Left renal cortex interstitium (tissue), 4 donors: ENCODE results near the gene LTN1. TPM values are rescaled to one million over a fixed set of nuclear protein-coding genes. Genes with fewer than 3 reads are reported as not detected.

Source experiments
- DNase-seq, 4 donors: peaks; one replicate each; pipeline ENCODE4 v3.0.0-alpha.2; 2013; ENCODE audit warnings: low read depth in 4 of 4, low spot score in 2 of 4, missing footprints in 1 of 4
- polyA plus RNA-seq, 4 donors: library from polyadenylated mRNA; unstranded; fragments of 120-200 nt; gene quantifications; one replicate each; pipeline ENCODE4 v1.2.1, GENCODE V29; 2013; ENCODE audit not compliant: insufficient read length in 4 of 4

The LTN1 gene
- polyA plus RNA-seq, 4 donors = 31.0 to 40.1 (median 34.0) TPM

DNA sequence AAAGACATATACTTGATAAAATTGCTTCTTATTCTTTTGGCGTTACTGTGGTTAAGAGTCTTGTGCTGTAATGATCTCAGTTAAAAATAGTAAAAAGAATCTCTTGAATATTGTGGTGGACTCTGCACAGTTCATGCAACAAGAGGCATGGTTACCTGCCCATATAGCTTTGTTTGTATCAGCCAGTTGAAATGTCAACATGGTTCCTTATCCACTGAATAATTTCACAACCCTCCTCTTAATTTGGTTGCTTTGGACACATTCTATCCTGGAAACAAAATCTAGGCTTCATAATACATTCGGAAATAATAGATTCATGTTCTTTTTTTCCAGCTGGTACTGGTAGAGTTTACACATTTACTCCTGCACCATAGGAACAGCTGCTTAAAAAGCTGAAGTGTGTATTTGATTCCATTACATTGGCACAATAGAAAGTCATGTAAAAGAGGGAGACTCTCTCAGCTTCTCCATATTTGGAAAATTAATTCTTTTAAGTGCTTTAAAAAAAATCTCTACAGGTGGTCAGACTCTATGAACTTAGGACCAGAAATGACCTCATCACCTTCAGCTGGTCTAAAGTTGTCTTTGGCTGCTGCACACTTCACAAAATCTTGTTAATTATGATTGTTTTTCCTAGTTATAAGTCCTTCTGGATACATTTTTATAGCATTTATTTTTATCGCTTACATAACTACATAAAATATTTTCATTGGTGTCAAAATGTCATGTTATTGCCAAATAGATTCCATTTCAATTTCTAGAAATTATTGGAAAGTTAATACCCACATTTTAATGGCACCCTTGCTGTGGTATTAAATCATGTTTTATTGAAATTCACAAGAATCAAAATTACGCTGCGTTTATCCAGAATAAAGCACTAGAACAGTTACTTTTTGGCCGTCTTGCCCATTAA, 100.2 kb downstream of the LTN1 start:
- DNase-seq = no peak

DNA sequence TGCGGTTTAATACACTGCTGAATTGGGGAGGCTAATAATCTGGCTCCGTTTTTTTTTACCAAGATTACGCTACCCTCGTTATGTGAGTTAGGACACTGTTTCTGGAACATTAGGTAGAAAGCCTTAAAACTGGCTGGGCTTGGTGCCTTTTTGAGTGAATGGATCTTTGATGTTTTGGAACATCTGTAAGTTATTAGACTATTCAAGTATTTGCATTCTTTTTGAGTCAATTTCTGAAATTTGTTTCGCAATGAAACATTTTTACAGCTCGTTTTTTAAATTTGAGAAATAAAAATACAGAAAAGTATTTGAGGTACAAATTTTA, 106.9 kb downstream of the LTN1 start:
- no peak for DNase-seq

DNA sequence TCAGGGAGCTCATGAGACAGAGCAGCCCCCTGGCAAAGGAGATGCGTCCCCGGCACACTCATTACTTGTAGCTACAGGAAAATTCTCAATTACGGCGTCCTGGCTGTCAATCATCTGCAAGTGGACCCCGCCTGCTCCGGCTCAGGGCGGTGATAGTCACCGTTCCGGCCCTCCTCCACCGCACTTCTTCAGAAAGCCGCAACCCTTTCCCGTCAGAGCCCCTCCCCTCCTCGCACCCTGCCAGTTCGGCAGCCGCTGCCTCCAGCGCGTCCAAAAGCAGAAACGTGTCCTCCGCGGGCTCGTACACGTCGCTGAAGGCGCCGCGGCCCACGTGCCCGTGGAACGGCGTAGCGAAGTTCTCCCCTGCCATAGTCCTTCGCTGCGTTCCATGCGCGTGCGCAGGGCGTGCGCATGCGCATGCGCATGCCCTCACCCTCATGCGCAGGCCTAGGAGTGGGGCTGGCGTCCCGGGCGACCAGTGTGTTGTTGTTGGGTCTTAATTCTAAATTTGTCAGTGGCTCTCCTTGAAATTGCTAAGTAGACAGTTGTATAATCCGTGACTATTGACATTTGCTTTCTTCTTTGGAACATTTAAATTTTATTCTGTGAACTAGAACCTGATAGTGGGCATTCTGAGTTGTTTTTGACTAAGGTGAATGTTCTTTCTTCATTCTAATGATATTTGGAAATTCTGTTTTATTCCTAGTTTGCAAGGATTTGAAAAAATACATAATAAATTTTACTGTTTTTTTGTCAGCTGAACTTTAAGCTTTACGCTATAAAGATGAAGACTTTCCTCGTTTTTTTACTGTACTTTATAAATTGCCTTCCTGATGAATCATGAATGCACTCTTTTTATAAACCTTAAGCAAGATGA, 107.5 kb downstream of the LTN1 start:
- peak; percentile 82 to 86 (median 84) for DNase-seq

DNA sequence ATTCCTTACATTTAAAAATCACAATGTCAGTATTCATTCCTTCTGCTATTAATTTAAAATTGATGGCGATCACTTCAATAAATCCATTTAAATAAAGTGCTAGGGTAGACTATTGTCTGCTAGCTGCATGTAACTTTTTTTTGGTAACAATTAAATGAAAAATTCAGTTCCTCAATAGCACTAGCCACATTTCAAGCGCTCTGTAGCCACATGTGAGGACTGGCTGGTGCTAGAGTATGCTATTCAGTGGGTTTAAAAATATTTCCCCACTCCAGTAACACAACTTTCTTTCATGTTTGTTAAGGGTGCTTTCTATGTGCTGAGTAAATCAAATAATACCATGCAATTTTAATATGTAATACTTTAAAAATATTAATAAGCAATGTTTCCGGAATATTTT, 108.2 kb downstream of the LTN1 start:
- peak in 1 of 4 donors; percentile 9 for DNase-seq

DNA sequence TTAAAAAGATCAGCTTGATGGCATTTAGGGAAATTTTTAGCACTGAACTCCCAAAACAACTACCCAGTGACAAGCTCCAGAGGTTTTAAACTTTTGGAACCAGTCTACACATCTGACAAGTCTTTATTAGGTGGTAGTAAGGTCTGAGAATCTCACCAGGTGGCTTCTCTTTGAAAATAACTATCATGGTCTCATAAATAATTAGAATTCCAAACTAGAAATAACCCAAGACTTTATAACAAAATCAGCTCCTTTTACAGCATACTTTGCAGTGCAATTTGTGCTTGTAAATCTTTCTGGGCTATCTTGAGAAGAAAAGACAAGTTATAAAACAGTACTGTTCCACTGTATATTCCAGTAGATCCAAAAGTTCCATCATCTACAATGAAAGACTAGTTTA, 108.7 kb downstream of the LTN1 start:
- DNase-seq = no peak

DNA sequence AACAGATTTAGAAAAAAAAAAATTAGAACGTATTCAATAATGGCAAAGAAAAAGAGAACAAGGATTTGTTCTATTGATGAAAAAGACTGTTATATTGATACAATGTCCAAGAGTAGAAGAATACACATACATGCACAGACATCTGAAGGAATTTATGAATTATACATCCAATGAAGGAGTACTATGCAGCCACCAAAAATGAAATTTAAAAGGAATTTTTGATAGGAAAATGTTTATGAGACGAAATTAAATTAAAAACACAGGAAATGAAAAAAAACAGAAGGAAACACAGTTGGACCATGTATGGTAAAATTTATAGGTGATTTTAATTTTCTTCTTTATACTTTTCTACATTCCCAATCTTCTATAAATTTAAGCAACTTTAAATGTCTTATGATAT, 110.3 kb downstream of the LTN1 start:
- DNase-seq = no peak

Other genes starting within 250 kb of the LTN1 start
- gene RWDD2B, start 26.5 kb upstream of the LTN1 start, polyA plus RNA-seq = 10 to 100 TPM; 16.7 to 28.5 (median 22.6) TPM
- 10 to 100 TPM; 50.7 to 60.6 (median 55.1) TPM for gene USP16, start 31.8 kb upstream of the LTN1 start, polyA plus RNA-seq
- 100 to 1,000 TPM; 219 to 267 (median 243) TPM for gene CCT8, start 80.8 kb upstream of the LTN1 start, polyA plus RNA-seq
- gene MAP3K7CL, start 137.8 kb upstream of the LTN1 start, polyA plus RNA-seq = 1 to 10 TPM; 4.8 to 7.5 (median 5.7) TPM